ENCODE data around the gene CDS2. TPM values are rescaled to one million over a fixed set of nuclear protein-coding genes. Genes with fewer than 3 reads are reported as not detected.

Gene CDS2
- total RNA-seq, 1 experiment from 2014 or later: 49.1 TPM

DNA sequence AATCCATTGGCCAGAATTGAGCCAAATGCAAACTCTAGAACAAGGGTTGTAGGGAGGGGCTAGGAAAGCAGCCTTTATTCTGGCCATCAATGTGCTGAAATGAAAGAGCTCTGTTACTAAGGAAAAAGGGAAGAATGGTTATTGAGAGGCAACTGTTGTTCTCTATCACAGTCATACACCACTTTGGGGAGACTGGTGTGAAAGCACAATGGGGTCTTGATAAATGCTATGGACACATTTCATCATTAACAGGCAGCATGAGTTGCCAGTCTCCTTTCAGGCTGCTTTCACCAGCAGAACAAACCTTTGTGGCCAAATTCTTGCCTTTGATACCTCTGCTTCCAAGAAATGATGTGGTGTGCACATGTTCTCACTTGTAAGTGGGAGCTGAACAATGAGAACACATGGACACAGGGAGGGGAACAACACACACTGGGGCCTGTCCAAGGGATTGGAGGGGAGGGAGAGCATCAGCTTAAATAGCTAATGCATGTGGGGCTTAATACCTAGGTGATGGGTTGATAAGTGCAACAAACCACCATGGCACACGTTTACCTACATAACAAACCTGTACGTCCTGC, 86.2 kb downstream of the CDS2 start (continued):
- TF ChIP-seq, protein P1, sequence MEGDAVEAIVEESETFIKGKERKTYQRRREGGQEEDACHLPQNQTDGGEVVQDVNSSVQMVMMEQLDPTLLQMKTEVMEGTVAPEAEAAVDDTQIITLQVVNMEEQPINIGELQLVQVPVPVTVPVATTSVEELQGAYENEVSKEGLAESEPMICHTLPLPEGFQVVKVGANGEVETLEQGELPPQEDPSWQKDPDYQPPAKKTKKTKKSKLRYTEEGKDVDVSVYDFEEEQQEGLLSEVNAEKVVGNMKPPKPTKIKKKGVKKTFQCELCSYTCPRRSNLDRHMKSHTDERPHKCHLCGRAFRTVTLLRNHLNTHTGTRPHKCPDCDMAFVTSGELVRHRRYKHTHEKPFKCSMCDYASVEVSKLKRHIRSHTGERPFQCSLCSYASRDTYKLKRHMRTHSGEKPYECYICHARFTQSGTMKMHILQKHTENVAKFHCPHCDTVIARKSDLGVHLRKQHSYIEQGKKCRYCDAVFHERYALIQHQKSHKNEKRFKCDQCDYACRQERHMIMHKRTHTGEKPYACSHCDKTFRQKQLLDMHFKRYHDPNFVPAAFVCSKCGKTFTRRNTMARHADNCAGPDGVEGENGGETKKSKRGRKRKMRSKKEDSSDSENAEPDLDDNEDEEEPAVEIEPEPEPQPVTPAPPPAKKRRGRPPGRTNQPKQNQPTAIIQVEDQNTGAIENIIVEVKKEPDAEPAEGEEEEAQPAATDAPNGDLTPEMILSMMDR (IDR thresholded peaks at IDR 0.05): no peak
- TF ChIP-seq SMAD3 (CRISPR knock-in tag; IDR thresholded peaks at IDR 0.05; ENCODE audit: borderline replicate concordance) (no peak), RORB (CRISPR knock-in tag; IDR thresholded peaks at IDR 0.05) (no peak), TCF7 (CRISPR knock-in tag; IDR thresholded peaks at IDR 0.05; ENCODE audit: low read depth) (no peak)

DNA sequence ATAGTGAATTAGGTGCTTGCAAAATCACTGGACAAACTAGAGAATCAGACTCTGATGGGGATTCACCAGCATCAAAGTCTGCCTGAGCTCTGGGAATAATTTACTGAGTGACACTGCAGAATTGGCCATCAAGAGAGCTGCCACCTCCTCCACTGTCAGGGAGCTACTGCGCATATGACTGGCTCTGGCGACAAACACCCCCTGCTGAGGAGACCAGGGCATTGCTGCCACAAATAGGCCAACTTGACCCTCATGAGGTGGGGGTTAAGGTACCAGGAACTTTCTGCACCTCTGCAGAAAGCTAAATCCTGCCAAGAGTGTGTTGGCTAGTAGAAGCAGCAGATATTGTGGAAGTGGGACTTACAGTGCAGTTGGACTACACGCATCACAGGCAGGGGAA, 88.0 kb downstream of the CDS2 start:
- Mint-ChIP-seq H3K4me1 (peaks cover 14% of the 10 kb centered on the region), H3K4me3 (no peak overlapping the region), H3K36me3 (no peaks in the 10 kb centered on the region), H3K27ac (no peak overlapping the region), H3K9me3 (no peaks in the 10 kb centered on the region), H3K27me3 (ENCODE audit: low read depth) (no peaks in the 10 kb centered on the region; the same call in 1 of the 2 replicates)
- no peak for TF ChIP-seq OVOL2 (CRISPR knock-in tag; IDR thresholded peaks at IDR 0.05; ENCODE audit: borderline replicate concordance)
- no peak for TF ChIP-seq ZNF263 (CRISPR knock-in tag; IDR thresholded peaks at IDR 0.05; ENCODE audit: low read depth)
- TF ChIP-seq, protein P2, sequence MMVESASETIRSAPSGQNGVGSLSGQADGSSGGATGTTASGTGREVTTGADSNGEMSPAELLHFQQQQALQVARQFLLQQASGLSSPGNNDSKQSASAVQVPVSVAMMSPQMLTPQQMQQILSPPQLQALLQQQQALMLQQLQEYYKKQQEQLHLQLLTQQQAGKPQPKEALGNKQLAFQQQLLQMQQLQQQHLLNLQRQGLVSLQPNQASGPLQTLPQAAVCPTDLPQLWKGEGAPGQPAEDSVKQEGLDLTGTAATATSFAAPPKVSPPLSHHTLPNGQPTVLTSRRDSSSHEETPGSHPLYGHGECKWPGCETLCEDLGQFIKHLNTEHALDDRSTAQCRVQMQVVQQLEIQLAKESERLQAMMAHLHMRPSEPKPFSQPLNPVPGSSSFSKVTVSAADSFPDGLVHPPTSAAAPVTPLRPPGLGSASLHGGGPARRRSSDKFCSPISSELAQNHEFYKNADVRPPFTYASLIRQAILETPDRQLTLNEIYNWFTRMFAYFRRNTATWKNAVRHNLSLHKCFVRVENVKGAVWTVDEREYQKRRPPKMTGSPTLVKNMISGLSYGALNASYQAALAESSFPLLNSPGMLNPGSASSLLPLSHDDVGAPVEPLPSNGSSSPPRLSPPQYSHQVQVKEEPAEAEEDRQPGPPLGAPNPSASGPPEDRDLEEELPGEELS (CRISPR knock-in tag; IDR thresholded peaks at IDR 0.05): no peak
- no peak for TF ChIP-seq FOXK1 (CRISPR knock-in tag; IDR thresholded peaks at IDR 0.05)
- TF ChIP-seq, protein P3, sequence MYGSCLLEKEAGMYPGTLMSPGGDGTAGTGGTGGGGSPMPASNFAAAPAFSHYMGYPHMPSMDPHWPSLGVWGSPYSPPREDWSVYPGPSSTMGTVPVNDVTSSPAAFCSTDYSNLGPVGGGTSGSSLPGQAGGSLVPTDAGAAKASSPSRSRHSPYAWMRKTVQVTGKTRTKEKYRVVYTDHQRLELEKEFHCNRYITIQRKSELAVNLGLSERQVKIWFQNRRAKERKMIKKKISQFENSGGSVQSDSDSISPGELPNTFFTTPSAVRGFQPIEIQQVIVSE (CRISPR knock-in tag; IDR thresholded peaks at IDR 0.05; ENCODE audit: borderline replicate concordance): no peak
- no peak for TF ChIP-seq NR3C1 (CRISPR knock-in tag; conservative IDR thresholded peaks at IDR 0.05; ENCODE audit: low read depth)
- TF ChIP-seq, protein P4, sequence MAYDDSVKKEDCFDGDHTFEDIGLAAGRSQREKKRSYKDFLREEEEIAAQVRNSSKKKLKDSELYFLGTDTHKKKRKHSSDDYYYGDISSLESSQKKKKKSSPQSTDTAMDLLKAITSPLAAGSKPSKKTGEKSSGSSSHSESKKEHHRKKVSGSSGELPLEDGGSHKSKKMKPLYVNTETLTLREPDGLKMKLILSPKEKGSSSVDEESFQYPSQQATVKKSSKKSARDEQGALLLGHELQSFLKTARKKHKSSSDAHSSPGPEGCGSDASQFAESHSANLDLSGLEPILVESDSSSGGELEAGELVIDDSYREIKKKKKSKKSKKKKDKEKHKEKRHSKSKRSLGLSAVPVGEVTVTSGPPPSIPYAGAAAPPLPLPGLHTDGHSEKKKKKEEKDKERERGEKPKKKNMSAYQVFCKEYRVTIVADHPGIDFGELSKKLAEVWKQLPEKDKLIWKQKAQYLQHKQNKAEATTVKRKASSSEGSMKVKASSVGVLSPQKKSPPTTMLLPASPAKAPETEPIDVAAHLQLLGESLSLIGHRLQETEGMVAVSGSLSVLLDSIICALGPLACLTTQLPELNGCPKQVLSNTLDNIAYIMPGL (CRISPR knock-in tag; IDR thresholded peaks at IDR 0.05): no peak
- no peak for TF ChIP-seq ATF1 (CRISPR knock-in tag; IDR thresholded peaks at IDR 0.05)
- TF ChIP-seq, protein P5, sequence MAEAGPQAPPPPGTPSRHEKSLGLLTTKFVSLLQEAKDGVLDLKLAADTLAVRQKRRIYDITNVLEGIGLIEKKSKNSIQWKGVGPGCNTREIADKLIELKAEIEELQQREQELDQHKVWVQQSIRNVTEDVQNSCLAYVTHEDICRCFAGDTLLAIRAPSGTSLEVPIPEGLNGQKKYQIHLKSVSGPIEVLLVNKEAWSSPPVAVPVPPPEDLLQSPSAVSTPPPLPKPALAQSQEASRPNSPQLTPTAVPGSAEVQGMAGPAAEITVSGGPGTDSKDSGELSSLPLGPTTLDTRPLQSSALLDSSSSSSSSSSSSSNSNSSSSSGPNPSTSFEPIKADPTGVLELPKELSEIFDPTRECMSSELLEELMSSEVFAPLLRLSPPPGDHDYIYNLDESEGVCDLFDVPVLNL (CRISPR knock-in tag; IDR thresholded peaks at IDR 0.05; ENCODE audit: borderline replicate concordance, low read depth): no peak
- TF ChIP-seq, protein P6, sequence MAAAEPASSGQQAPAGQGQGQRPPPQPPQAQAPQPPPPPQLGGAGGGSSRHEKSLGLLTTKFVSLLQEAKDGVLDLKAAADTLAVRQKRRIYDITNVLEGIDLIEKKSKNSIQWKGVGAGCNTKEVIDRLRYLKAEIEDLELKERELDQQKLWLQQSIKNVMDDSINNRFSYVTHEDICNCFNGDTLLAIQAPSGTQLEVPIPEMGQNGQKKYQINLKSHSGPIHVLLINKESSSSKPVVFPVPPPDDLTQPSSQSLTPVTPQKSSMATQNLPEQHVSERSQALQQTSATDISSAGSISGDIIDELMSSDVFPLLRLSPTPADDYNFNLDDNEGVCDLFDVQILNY (CRISPR knock-in tag; IDR thresholded peaks at IDR 0.05): no peak
- TF ChIP-seq ETV6 (CRISPR knock-in tag; IDR thresholded peaks at IDR 0.05): no peak
- no peak for TF ChIP-seq SMAD3 (CRISPR knock-in tag; IDR thresholded peaks at IDR 0.05; ENCODE audit: borderline replicate concordance)
- TF ChIP-seq, protein P7, sequence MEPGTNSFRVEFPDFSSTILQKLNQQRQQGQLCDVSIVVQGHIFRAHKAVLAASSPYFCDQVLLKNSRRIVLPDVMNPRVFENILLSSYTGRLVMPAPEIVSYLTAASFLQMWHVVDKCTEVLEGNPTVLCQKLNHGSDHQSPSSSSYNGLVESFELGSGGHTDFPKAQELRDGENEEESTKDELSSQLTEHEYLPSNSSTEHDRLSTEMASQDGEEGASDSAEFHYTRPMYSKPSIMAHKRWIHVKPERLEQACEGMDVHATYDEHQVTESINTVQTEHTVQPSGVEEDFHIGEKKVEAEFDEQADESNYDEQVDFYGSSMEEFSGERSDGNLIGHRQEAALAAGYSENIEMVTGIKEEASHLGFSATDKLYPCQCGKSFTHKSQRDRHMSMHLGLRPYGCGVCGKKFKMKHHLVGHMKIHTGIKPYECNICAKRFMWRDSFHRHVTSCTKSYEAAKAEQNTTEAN (CRISPR knock-in tag; IDR thresholded peaks at IDR 0.05): no peak
- TF ChIP-seq TCF7 (CRISPR knock-in tag; IDR thresholded peaks at IDR 0.05; ENCODE audit: low read depth): no peak
- no peak for TF ChIP-seq RORB (CRISPR knock-in tag; IDR thresholded peaks at IDR 0.05)
- TF ChIP-seq ZNF219 (CRISPR knock-in tag; IDR thresholded peaks at IDR 0.05; ENCODE audit: borderline replicate concordance): no peak
- no peak for TF ChIP-seq CBFB (CRISPR knock-in tag; IDR thresholded peaks at IDR 0.05; ENCODE audit: low read depth)
- no peak for TF ChIP-seq ZNF317 (CRISPR knock-in tag; IDR thresholded peaks at IDR 0.05; ENCODE audit: borderline replicate concordance, low read depth)
- no peak for TF ChIP-seq FOXP1 (CRISPR knock-in tag; IDR thresholded peaks at IDR 0.05; ENCODE audit: borderline replicate concordance)
- TF ChIP-seq, protein P8, sequence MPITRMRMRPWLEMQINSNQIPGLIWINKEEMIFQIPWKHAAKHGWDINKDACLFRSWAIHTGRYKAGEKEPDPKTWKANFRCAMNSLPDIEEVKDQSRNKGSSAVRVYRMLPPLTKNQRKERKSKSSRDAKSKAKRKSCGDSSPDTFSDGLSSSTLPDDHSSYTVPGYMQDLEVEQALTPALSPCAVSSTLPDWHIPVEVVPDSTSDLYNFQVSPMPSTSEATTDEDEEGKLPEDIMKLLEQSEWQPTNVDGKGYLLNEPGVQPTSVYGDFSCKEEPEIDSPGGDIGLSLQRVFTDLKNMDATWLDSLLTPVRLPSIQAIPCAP (CRISPR knock-in tag; IDR thresholded peaks at IDR 0.05): no peak
- DNase-seq (ENCODE audit: low spot score) (peak; percentile 30), ATAC-seq (peak; percentile 39; the same call in 1 of the 2 replicates)
- ChIA-PET CTCF (interaction anchor here (0.5 to 6.9 kb wide), 5 partner anchors 9 to 318 kb away, joined by 3 to 68 read pairs (median 5); no protein-coding TSS in a partner anchor), POLR2A (no interaction called here)
